Parathyroid adenoma (tissue), 2 donors: ENCODE data around the gene MAD2L1BP.
"Not testable (repeated sequence)": the region's sequence is repeated elsewhere in the genome, so short reads cannot be mapped to it uniquely, and the experiment has no call there.

Experiments
- H2AFZ ChIP-seq: fragments of 300-600 bp; sonication (generic); one replicate; pipeline ENCODE4 v1.7.0; 2017; ENCODE audit warnings: antibody characterized with exemption, mild to moderate bottlenecking
- H3K27ac ChIP-seq: fragments of 300-600 bp; sonication (generic); one replicate; pipeline ENCODE4 v1.7.0; 2017
- H3K27me3 ChIP-seq: fragments of 300-600 bp; sonication (generic); one replicate; pipeline ENCODE4 v1.7.0; 2017; ENCODE audit warnings: low read length; ENCODE audit not compliant: control insufficient read depth, insufficient read depth
- H3K36me3 ChIP-seq: fragments of 300-600 bp; sonication (generic); one replicate; pipeline ENCODE4 v1.7.0; 2017; ENCODE audit warnings: low read length; ENCODE audit not compliant: control insufficient read depth, insufficient read depth
- H3K4me1 ChIP-seq: fragments of 300-600 bp; sonication (generic); one replicate; pipeline ENCODE4 v1.7.0; 2017; ENCODE audit warnings: control low read depth
- H3K4me2 ChIP-seq: fragments of 300-600 bp; sonication (generic); one replicate; pipeline ENCODE4 v1.7.0; 2017; ENCODE audit warnings: low read length
- H3K4me3 ChIP-seq: fragments of 300-600 bp; sonication (generic); one replicate; pipeline ENCODE4 v1.7.0; 2017; ENCODE audit warnings: low read depth, low read length
- H3K79me2 ChIP-seq: fragments of 300-600 bp; sonication (generic); one replicate; pipeline ENCODE4 v1.7.0; 2017; ENCODE audit warnings: control low read depth
- H3K9ac ChIP-seq: fragments of 300-600 bp; sonication (generic); one replicate; pipeline ENCODE4 v1.7.0; 2017; ENCODE audit warnings: mild to moderate bottlenecking
- H3K9me3 ChIP-seq: fragments of 300-600 bp; sonication (generic); one replicate; pipeline ENCODE4 v1.7.0; 2017; ENCODE audit warnings: low read length; ENCODE audit not compliant: control insufficient read depth
- CTCF ChIP-seq: fragments of 300-600 bp; sonication (generic); IDR thresholded peaks from one replicate; pipeline ENCODE4 v1.7.0; 2017; ENCODE audit warnings: antibody characterized with exemption, mild to moderate bottlenecking
- donor health status: primary hyperparathyroidism.

Gene MAD2L1BP

DNA sequence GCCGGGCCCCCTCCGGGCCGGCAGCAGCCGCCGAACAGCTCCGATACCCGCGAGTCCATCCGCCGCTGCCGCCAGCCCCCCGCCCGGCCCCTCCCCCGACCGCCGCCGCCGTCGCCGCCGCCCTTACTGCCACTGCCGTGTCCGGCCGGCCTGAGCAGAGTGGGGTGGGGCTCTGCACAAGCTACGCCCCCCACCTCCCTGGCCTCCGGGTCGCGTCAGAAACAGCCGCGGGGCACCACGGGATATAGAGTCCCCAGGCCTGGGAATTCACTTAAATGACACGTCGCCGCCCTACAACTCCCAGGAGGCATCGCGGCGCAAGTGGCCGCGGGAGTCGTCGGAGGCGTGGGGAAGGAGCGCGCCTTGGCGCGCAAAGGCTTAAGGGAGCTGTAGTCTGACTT is 6.5 kb upstream of the MAD2L1BP start, which contains the start of gene GTPBP2:
GTPBP2 (minus strand) TSS at position 161 of the 401 bp plus-strand sequence; CDS start at position 59, 102 bp downstream.
- H3K27me3 ChIP-seq = no peaks in the 10 kb centered on the region
- H3K36me3 ChIP-seq = no peaks in the 10 kb centered on the region
- no peak for TF ChIP-seq CTCF
- H3K4me2 ChIP-seq = peak within 1 kb of the TSS; percentile 83
- peak within 1 kb of the TSS; percentile 79 for H3K4me3 ChIP-seq
- no peaks in the 10 kb centered on the region for H3K79me2 ChIP-seq
- H3K4me1 ChIP-seq = peaks cover 13% of the 10 kb centered on the region
- H3K9me3 ChIP-seq = no peaks in the 10 kb centered on the region
- H3K27ac ChIP-seq = peak within 1 kb of the TSS; percentile 93
- H2AFZ ChIP-seq = peak within 1 kb of the TSS; percentile 92
- peak within 1 kb of the TSS; percentile 49 for H3K9ac ChIP-seq

DNA sequence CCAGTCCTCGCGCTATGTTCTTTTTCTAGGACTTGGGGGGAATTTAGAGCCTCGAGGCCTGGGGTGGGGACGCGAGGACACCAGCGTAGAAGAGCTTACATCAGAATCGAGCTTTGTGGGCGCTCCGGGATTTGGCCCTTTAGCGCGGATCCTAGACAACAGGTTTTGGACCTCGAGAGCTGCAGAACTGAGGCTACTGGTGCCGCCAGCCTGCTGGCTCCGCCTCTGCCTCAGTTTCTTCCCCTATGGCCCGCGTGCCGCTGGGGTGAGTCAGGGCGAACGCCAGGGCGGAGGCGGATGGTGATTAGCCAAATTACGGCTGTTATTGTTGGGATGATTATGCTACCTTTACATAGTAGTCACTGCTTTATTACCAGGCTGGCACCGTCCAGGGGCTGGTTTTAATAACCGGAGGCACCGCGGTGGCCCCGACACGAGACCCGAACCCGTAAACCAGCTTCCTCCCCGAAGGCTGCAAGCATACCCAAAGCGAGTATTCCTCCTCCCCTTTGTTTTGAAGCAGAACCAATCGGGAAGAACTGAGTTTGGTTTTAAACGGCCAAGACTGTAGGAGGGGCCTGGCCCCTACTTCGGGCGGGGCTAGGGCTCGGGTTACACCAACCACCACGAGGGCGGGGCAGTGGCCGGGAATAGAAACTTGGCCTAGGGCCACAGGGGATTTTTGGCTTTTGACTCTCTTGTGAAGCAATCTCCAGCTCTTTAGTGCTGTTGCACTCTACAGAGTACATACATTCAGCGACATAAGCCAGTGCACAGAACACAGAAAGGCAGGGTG is 5.9 kb upstream of the MAD2L1BP start:
- Histone ChIP-seq H3K36me3 (no peaks in the 10 kb centered on the region), H2AFZ (peak overlapping the region; percentile 92), H3K4me1 (peaks cover 14% of the 10 kb centered on the region), H3K9ac (no peak overlapping the region), H3K79me2 (no peaks in the 10 kb centered on the region), H3K27me3 (no peaks in the 10 kb centered on the region), H3K9me3 (no peaks in the 10 kb centered on the region), H3K4me3 (peak overlapping the region; percentile 79), H3K4me2 (peak overlapping the region; percentile 82), H3K27ac (peak overlapping the region; percentile 93)
- peak; percentile 3 for TF ChIP-seq CTCF

DNA sequence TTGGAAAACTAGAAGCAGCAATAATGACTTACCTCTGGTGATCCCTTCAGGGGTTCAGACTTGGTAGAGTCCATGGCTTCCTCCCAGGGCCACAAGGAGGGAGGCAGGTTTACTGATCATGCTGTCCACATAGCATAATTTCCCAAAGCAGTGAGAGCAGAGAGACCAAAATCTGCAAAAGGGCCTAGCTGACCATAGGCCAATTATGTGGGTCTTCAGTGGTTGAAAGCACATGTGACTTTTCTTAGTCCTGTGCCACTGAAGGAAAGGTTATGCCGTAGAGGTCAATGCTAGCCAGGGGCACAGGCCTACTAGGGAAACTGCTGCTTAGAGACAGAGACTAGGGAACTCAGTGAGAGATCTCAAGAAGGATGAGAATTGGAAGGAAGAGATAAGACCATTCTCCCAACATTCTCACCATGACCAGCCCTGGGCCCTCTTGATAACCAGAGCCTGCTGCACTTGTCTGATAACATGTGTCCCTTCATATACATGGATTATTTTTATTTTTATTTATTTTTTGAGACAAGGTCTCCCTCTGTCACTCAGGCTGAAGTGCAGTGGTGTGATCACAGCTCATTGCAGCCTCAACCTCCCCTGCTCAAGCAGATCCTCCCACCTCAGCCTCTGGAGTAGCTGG is 4.5 kb upstream of the MAD2L1BP start:
- Histone ChIP-seq H3K27me3 (no peaks in the 10 kb centered on the region), H3K9ac (no peak overlapping the region), H3K36me3 (no peaks in the 10 kb centered on the region), H3K4me2 (no peak overlapping the region), H3K79me2 (peaks cover 6% of the 10 kb centered on the region), H3K4me3 (no peak overlapping the region), H3K4me1 (peaks cover 22% of the 10 kb centered on the region), H3K27ac (peak overlapping the region; percentile 37), H3K9me3 (no peaks in the 10 kb centered on the region), H2AFZ (no peak overlapping the region)
- TF ChIP-seq CTCF = no peak

- peaks cover 17% of the 10 kb centered on the region for H3K4me1 ChIP-seq
- not testable (repeated sequence) for H3K27me3 ChIP-seq, H3K4me3 ChIP-seq, H3K36me3 ChIP-seq, H2AFZ ChIP-seq, H3K9me3 ChIP-seq, H3K9ac ChIP-seq, H3K4me2 ChIP-seq, H3K27ac ChIP-seq
- H3K79me2 ChIP-seq = peaks cover 18% of the 10 kb centered on the region
These were observed 2.6 kb upstream of the MAD2L1BP start for GRCh38 chr6:43633002-43633401.

- Histone ChIP-seq H3K9ac (no peak overlapping the region), H3K4me1 (peaks cover 17% of the 10 kb centered on the region), H3K4me2 (peak overlapping the region; percentile 71), H3K79me2 (peaks cover 18% of the 10 kb centered on the region), H3K9me3 (no peaks in the 10 kb centered on the region), H3K27ac (peak overlapping the region; percentile 87), H3K4me3 (no peak overlapping the region), H2AFZ (peak overlapping the region; percentile 90), H3K27me3 (no peaks in the 10 kb centered on the region), H3K36me3 (no peaks in the 10 kb centered on the region)
- no peak for TF ChIP-seq CTCF
These were observed 837 bp upstream of the MAD2L1BP start for GRCh38 chr6:43634702-43635303.
